ENCODE results near the gene CRYGN.

Gene CRYGN

GRCh38 chr7:151379534-151380198 lies 60.3 kb downstream of the CRYGN start:
- DNase-seq (ENCODE audit: low read depth in 2 of 2), result no peak

GRCh38 chr7:151379193-151379520 lies 60.8 kb downstream of the CRYGN start:
- no peak for DNase-seq (ENCODE audit: low read depth in 2 of 2)
